ENCODE measurements around the gene KRTAP9-8.

DNA sequence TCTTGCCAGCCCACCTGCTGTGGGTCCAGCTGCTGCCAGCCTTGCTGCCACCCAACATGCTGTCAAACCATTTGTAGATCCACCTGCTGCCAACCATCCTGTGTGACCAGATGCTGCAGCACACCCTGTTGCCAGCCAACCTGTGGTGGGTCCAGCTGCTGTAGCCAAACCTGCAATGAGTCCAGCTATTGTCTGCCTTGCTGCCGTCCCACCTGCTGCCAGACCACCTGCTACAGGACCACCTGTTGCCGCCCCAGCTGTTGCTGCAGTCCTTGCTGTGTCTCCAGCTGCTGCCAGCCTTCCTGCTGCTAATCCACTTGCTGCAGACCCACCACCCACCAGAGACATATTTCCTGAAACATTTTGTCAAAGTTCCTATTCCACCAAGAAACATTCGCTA lies 47.5 kb upstream of the KRTAP9-8 start:
- TF ChIP-seq EZH2 (IDR thresholded peaks at IDR 0.05): no peak
- no peak for TF ChIP-seq POLR2AphosphoS5 (IDR thresholded peaks at IDR 0.05; ENCODE audit: borderline replicate concordance, low read depth, low read length)
- TF ChIP-seq FOXP2 (optimal IDR thresholded peaks at IDR 0.05; ENCODE audit: control extremely low read depth, extremely low read length, insufficient read depth): no peak
